MM.1S (cell line): Measurements from ENCODE around the gene GPR87.

Source experiments
- CTCF ChIP-seq: fragments of 300-600 bp; sonication (generic); IDR thresholded peaks from 2 replicates; pipeline ENCODE4 v1.5.1; 2016; ENCODE audit warnings: antibody characterized with exemption, low read length, mixed read lengths
- EZH2 ChIP-seq: fragments of 300-600 bp; sonication (generic); optimal IDR thresholded peaks from 2 replicates; pipeline ENCODE3; 2017; ENCODE audit warnings: low read depth, mild to moderate bottlenecking, antibody characterized with exemption, low read length, mixed read lengths

- TF ChIP-seq EZH2 (no peak), CTCF (no peak)
Observed at GRCh38 chr3:151328298-151328995, 11.8 kb upstream of the GPR87 start.
